Fibroblast of skin of right quadriceps (primary cell): ENCODE measurements around the gene AKAP6.

Source experiments
- DNase-seq: peaks from one replicate; pipeline ENCODE4 v3.0.0-alpha.2; 2013

AKAP6 gene

GRCh38 chr14:32688941-32689340 is 359.8 kb downstream of the AKAP6 start:
- DNase-seq = no peak

- no peak for DNase-seq
Measured at GRCh38 chr14:32692441-32692840, 363.3 kb downstream of the AKAP6 start.

GRCh38 chr14:32693114-32693513 is 364.0 kb downstream of the AKAP6 start:
- peak; percentile 46 for DNase-seq

- no peak for DNase-seq
Measured at GRCh38 chr14:32694795-32695449, 365.8 kb downstream of the AKAP6 start.

- DNase-seq = no peak
Measured at GRCh38 chr14:32696325-32697091, 367.4 kb downstream of the AKAP6 start.

- no peak for DNase-seq
Measured at GRCh38 chr14:32697114-32697513, 368.0 kb downstream of the AKAP6 start.

GRCh38 chr14:32697704-32698103 is 368.6 kb downstream of the AKAP6 start:
- peak; percentile 82 for DNase-seq

GRCh38 chr14:32698831-32699230 is 369.7 kb downstream of the AKAP6 start:
- DNase-seq = peak; percentile 63

- DNase-seq = no peak
Measured at GRCh38 chr14:32701475-32701874, 372.4 kb downstream of the AKAP6 start.

- DNase-seq = no peak
Measured at GRCh38 chr14:32702088-32702487, 373.0 kb downstream of the AKAP6 start.

- no peak for DNase-seq
Measured at GRCh38 chr14:32702562-32702961, 373.5 kb downstream of the AKAP6 start.

GRCh38 chr14:32703183-32703621 is 374.1 kb downstream of the AKAP6 start:
- DNase-seq = no peak

- DNase-seq = no peak
Measured at GRCh38 chr14:32706721-32707519, 377.8 kb downstream of the AKAP6 start.

GRCh38 chr14:32707742-32708500 is 378.8 kb downstream of the AKAP6 start:
- DNase-seq = no peak

- DNase-seq = peak; percentile 84
Measured at GRCh38 chr14:32709027-32709426, 379.9 kb downstream of the AKAP6 start.

- DNase-seq = no peak
Measured at GRCh38 chr14:32710231-32710671, 381.2 kb downstream of the AKAP6 start.

- DNase-seq = peak; percentile 58
Measured at GRCh38 chr14:32710731-32711680, 381.9 kb downstream of the AKAP6 start.

GRCh38 chr14:32713856-32714255 is 384.8 kb downstream of the AKAP6 start:
- no peak for DNase-seq

- DNase-seq = no peak
Measured at GRCh38 chr14:32719601-32720000, 390.5 kb downstream of the AKAP6 start.

GRCh38 chr14:32720927-32721326 is 391.8 kb downstream of the AKAP6 start:
- DNase-seq = peak; percentile 86

- no peak for DNase-seq
Measured at GRCh38 chr14:32722631-32723183, 393.6 kb downstream of the AKAP6 start.
